GM18951 (cell line): Measurements from ENCODE around the gene P2RY8.

Experiments used
- POLR2A ChIP-seq: IDR thresholded peaks from 4 replicates; pipeline ENCODE4 v1.6.1; 2011; ENCODE audit warnings: mild to moderate bottlenecking; ENCODE audit not compliant: insufficient read length, insufficient read depth; ENCODE audit errors: extremely low read depth
- in situ Hi-C: fragments of 300-500 bp; cut with MboI; formaldehyde crosslinking; loops from one replicate; pipeline ENCODE4 v1.12.0; 2022; ENCODE audit warnings: low sequenced_read_pairs, mixed read lengths, inconsistent platforms; ENCODE audit not compliant: unreplicated experiment

Gene P2RY8

DNA sequence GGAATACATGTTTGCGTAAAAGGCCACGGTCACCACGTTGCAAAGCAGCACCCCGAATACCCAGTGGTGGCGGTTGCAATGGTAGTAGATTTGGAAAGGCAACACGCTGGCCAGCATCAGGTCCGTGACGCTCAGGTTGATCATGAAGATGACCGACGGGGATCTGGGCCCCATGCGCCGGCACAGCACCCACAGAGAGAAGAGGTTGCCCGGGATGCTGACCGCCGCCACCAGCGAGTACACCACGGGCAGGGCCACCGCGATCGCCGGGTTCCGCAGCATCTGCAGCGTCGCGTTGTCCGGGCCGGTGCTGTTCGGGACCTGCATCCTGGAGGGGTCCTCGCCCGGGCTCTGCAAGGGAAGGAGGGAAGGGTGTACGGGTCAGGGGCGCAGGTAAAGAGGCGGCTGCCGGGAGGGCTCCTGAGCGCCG, 70.7 kb downstream of the P2RY8 start:
- in situ Hi-C loops = no loop called here
- no peak for TF ChIP-seq POLR2A

DNA sequence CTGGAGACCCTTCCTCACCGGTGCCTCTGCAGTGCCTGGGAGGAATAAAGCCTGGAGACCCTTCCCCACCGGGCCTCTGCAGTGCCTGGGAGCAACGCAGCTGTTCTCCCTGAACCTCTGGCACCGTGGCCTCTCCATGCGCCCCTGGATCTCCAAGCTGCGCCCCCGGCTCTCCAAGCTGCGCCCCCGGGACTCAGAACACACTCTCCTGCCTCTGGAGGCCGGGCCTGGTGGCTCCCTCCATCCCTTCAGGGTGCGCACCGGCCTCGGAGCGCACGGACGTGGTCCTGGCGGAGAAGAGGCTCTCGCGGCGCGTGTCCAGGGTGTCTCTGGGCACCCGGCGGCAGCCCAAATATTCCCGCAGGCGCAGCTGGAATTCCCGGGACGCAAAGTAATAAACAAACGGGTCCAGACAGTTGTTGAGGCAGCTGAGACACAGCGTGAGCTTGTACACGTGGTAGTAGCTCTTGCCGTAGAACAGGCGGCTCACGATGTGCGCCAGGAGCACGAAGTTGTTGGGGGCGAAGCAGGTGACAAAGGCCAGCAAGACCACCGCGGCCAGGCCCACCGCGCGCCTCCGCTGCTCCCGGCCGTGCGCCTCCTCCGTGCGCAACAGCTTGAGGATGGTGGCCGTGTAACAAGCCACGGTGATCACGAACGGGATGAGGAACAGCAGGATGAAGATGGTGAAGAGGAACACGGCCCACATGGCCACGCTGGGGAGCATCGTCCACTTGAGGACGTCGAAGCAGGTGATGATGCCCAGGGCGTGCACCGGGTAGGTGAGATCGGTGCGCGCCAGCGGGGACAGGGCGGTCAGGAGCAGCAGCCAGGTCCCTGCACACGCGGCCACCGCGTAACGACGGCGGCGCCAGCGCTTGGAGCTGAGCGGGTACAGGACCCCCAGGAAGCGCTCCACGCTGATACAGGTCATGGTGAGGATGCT, 71.4 kb downstream of the P2RY8 start:
- in situ Hi-C loops = no loop called here
- TF ChIP-seq POLR2A = no peak

DNA sequence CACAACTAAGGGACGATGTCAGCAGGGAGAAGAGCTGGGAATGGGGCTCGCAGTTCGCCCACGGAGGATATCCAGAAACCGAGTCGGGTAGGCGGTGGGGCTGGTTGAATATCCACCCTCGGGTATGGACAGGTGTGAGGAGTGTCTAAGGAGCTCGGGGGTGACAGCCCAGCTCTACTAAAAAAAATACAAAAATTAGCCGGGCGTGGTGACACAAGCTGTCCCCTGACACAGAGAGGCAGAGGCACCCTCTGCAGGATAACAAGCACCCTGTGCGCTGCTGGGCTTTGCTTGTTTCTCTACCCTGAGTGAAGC, 72.1 kb downstream of the P2RY8 start:
- no peak for TF ChIP-seq POLR2A
- in situ Hi-C loops = loop anchor here (5.0 kb wide), 1 partner anchor 67 kb away; no protein-coding TSS in a partner anchor

DNA sequence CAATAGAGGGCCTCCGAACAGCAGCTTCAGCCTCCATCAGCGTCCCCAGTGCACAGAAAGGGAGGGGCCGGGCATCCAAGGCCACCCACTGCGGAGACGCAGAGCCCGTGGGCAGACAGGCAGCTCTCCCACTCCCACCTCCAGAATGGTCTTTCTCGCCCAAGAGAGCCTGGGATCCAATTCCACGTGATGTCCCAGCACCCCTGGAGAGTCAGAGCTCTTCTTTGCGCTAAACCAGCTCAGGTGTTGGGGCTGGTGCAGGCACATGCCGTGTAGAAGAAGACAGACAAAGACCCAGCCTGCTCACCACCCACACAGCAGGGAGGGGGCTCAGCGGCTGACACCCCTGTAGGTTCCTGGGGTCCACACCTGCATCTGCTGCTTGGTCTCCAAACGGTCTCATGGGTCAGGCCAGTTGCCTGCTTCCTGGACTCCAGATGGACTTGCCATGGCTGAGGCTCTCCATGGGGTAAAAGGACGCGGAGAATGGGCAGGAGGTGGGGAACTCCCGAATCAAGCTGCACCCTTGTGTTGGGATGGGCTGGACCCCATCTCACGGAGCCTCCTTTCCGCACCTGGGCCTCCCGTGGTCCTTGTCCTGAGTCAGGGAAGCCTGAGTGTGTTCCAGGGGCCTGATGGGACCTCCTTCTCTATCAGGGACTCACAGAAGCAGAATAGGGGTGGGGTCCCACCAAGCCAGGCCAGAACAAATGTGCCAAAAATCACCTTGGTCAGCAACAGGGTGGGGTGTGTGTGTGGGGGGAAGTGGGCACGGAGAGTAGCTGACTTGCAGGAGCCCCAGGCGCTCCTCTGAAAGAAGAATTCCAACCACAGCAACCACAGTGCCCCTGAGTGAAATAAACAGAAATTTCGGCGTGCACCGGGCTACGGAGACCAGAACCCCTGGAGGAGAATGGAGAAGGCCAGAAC, 72.7 kb downstream of the P2RY8 start:
- in situ Hi-C loops = loop anchor here (5.0 kb wide), 1 partner anchor 68 kb away; no protein-coding TSS in a partner anchor
- TF ChIP-seq POLR2A = peak; percentile 0

DNA sequence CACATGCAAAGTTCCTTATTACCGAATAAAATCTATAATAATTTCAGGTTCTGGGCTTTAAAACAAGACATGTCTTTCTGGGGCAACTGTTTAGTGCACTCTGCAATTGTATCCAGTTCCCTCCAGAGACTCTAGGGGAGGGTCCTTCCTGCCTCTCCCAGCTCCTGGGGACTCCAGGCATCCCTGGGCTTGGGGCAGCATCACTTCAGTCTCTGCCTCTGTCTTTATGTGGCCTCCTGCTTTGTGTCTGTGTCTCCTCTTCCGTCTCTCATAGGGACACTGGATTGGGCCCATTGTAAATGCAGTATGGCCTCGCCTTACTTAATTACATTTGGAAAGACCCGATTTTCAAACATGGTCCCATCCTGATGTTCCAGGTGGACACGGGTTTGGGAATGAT, 73.4 kb downstream of the P2RY8 start:
- in situ Hi-C loops = loop anchor here (5.0 kb wide), 1 partner anchor 69 kb away; no protein-coding TSS in a partner anchor

DNA sequence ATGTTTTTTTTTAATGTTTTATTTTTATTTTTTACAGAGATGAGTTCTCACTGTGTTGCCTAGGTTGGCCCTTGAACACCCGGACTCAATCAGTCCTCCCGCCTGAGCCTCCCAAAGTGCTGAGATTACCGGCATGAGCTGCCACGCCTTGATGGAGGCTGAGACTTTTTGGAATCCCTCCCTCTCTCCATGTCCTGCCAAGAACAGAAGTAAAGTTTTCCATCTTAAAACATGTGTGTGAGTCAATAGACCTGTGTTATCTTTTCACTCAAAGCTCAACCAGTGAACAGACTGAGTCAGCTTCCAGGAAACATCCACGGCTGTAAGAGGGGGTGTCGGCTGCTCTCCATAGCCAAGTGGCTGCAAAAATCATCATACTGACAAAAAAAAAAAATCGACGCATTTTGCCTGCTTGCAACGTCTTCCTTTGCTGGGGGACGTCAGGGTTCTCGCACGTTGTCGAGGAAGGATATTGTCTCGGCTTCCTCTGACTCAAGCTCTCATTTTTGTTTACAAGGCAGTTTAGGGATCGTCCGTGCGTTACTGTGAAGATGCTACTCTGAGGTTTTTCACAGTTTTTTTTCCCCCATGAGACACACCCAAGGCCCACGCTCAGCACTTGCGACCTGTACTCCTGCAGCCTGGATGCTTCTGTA, 74.3 kb downstream of the P2RY8 start:
- in situ Hi-C loops = loop anchor here (5.0 kb wide), 1 partner anchor 70 kb away; no protein-coding TSS in a partner anchor

More for the DNA sequence above, 73.4 kb downstream of the P2RY8 start:
- no peak for TF ChIP-seq POLR2A

DNA sequence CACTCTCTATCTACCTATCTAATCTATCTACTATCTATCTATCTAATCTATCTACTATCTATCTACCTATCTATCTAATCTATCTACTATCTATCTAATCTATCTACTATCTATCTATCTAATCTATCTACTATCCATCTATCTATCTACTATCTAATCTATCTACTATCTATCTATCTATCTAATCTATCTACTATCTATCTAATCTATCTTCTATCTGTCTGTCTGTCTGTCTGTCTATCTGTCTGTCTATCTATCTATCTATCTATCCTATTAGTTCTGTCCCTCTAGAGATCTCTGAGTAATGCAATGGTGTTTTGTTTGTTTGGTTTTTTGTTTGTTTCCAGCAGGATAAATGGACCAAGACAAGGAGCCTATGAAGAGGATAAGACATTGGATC, 74.9 kb downstream of the P2RY8 start:
- TF ChIP-seq POLR2A = no peak
- in situ Hi-C loops = loop anchor here (5.0 kb wide), 1 partner anchor 70 kb away; no protein-coding TSS in a partner anchor

More for the DNA sequence above, 74.3 kb downstream of the P2RY8 start:
- no peak for TF ChIP-seq POLR2A

DNA sequence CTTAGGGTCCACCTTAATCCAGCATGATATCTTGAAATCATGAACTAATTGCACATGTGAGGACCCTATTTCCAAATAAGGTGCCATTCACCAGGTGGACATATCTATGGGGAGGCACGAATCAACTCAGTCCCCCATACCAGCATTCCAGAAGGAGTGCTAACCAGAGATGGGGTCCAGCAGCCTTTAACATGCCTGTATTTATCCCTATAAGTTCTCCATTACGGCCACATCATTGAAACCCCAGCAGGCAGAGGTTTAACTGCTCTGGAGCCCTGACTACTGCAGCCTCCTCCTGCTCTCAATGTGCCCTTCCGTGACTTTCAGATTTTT, 81.1 kb downstream of the P2RY8 start:
- in situ Hi-C loops = no loop called here

DNA sequence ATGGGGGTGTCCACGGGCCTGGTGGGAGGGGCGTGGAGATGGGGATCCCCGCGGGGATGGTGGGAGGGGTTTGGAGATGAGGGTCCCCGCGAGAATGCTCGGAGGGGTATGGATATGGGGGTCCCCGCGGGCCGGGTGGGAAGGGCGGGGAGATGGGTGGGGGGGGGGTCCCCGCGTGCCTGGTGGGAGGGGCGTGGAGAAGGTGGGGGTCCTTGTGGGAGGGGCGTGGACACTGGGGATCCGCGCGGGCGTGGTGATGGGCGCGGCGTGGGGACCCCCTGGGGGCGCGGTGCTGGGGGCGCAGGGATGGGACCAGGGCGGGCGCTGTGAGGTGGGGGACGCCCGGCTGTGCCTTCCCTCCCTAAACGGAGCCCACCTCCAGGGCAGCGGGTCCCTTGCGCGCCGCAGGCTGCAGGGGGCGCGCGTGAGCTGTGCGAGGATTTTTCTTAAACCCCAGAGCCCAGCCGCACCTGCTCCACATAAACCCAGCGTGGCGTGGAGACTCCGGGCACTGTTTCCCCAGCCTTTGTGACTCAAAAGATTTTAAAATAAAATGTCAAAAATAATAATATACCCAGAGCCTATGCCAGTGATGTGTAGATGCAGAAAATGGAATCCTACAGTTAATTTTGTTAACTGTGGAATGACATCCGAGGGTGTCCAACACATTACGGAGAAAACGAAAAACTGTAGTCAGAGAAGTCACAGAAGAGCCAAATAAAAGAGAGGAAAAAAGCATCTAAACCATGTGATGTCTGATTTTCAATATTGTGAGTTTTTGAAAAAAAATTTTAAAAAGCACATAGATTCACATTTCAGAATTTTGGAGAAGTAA, 82.8 kb downstream of the P2RY8 start:
- in situ Hi-C loops = no loop called here
- TF ChIP-seq POLR2A = peak; percentile 12

More for the DNA sequence above, 81.1 kb downstream of the P2RY8 start:
- TF ChIP-seq POLR2A = no peak

DNA sequence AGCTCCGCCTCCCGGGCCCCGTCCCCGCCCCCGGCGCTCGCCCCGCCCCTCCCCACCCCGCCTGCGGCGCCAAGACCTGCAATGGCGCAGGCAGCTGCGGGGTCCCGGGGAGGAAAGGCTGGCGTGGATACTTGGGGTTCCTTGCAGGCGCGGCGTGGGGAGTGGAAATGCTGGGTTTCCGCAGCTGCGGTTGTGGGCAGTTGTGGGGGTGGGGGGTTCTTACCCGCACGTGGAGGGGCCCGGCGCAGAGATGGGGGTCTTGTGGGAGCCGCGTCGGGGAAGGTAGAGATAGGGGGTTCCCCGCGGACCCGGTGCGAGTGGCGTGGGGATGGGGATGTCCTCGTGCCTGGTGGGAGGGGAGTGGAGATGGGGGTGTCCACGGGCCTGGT, 83.6 kb downstream of the P2RY8 start:
- in situ Hi-C loops = no loop called here
- peak; percentile 48 for TF ChIP-seq POLR2A

DNA sequence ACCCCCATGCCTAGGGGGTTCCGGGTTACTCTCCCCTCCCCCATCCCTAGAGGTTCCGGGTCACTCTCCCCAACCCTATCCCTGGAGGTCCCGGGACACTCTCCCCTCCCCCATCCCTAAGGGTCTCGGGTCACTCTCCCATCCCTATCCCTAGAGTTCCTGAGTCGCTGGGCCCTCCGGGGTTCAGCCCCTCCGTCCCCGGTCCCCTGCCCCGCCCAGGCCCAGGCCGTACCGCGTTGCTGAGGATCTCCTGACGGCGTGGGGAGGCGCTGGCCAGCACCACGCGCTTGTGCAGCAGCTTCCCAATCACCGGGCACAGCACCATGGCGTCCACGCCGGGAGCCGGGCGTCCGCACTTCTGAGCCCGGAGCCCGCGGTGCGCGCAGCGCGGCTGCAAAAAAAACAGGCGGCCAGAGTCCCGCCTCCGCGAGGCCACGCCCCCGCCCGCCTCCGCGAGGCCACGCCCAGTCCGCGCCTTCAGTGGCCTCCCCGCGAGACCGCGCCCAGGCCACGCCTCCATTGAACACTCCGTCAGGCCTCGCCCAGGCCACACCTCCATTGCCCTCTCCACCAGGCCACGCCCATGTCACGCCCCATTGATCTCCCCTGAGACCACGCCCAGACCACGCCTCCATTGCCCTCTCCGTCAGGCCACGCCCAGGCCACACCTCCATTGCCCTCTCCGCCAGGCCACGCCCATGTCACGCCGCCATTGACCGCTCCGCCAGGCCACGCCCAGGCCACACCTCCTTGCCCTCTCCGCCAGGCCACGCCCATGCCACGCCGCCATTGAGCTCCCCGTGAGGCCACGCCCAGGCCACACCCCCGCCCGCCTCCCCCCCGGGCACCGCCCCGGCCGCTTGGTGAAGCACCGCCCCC, 84.2 kb downstream of the P2RY8 start, which contains the start of gene ASMTL:
Gene ASMTL, minus strand, starts transcription at position 394 of the 879 bp plus-strand sequence. Its CDS starts 69 bp downstream, at position 325.
- in situ Hi-C loops = no loop called here
- peak; percentile 96 for TF ChIP-seq POLR2A
